ENCODE measurements around the gene DGCR8. TPM values are rescaled to one million over a fixed set of nuclear protein-coding genes. Genes with fewer than 3 reads are reported as not detected.

The DGCR8 gene
- total RNA-seq, 1 experiment from 2014 or later = 41.7 TPM

DNA sequence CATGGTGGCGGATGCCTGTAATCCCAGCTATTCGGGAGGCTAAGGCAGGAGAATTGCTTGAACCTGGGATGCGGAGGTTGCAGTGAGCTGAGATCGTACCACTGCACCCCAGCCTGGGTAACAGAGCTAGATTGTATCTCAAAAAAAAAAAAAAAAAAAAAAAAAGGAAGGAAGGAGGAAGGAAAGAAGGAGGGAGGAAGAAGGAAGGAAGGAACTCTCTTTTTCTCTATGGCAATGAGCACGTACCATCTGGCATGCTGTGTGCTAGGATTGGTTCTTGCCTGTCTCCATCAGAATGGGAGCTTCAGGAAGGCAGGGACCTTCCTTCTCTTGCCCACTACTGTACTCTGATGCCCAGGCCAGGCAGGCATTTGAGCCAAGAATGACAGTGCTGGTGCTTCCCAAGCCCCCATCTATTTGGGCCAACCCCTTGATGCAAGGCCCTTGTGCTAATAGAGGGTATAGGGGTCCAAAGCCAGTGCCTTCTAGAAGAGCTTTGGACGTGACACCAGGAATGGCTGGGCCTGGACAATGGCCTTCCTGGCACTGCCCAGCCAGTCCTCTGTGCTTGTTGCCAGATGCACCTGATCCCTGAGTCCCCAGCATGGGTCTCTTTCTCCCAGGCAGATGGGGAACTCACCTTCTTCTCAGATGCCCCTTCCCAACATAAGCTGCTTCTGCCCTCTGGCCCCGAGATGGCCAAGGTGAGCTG lies 10.6 kb upstream of the DGCR8 start:
- H3K9me2 ChIP-seq (replicated peaks; ENCODE audit: low read length) = no peaks in the 10 kb centered on the region
- H3K9ac ChIP-seq (ENCODE audit: low read length) = no peak overlapping the region
- no peaks in the 10 kb centered on the region for H3K79me2 ChIP-seq (ENCODE audit: low read length)
- no peak overlapping the region for H3K4me3 ChIP-seq (ENCODE audit: low read length)
- no TSS peak for BruUV-seq (replicated peaks)
- no peaks in the 10 kb centered on the region for H3F3A ChIP-seq (ENCODE audit: low read length, unreplicated experiment)
- H3K36me3 ChIP-seq (ENCODE audit: low read depth, low read length) = no peaks in the 10 kb centered on the region
- CTCF ChIA-PET = no interaction called here
- ATAC-seq = no peak
- no peaks in the 10 kb centered on the region for H3K27me3 ChIP-seq (ENCODE audit: low read length)
- no peak overlapping the region for H2AFZ ChIP-seq (ENCODE audit: low read length)
- POLR2A ChIA-PET (ENCODE audit: unreplicated experiment) = interaction anchor here (0.6 kb wide), 1 partner anchor 280 kb away, joined by 4 read pairs; no protein-coding TSS in a partner anchor
- intact Hi-C loops (cut with micrococcal nuclease) = no loop called here
- H3K9me3 ChIP-seq (ENCODE audit: low read length) = no peaks in the 10 kb centered on the region
- H3K4me1 ChIP-seq (ENCODE audit: insufficient read depth, low read length) = no peaks in the 10 kb centered on the region
- H4K20me1 ChIP-seq (ENCODE audit: low read length) = no peaks in the 10 kb centered on the region
- H3K27ac ChIP-seq (ENCODE audit: low read length) = no peak overlapping the region
- no peak for DNase-seq
- H3K4me2 ChIP-seq (ENCODE audit: low read length) = no peak overlapping the region
- TF ChIP-seq, protein P1, sequence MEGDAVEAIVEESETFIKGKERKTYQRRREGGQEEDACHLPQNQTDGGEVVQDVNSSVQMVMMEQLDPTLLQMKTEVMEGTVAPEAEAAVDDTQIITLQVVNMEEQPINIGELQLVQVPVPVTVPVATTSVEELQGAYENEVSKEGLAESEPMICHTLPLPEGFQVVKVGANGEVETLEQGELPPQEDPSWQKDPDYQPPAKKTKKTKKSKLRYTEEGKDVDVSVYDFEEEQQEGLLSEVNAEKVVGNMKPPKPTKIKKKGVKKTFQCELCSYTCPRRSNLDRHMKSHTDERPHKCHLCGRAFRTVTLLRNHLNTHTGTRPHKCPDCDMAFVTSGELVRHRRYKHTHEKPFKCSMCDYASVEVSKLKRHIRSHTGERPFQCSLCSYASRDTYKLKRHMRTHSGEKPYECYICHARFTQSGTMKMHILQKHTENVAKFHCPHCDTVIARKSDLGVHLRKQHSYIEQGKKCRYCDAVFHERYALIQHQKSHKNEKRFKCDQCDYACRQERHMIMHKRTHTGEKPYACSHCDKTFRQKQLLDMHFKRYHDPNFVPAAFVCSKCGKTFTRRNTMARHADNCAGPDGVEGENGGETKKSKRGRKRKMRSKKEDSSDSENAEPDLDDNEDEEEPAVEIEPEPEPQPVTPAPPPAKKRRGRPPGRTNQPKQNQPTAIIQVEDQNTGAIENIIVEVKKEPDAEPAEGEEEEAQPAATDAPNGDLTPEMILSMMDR (conservative IDR thresholded peaks at IDR 0.05; ENCODE audit: low read depth, low read length) = no peak
- no peak for TF ChIP-seq EZH2 (IDR thresholded peaks at IDR 0.05; ENCODE audit: low read length, unreplicated experiment)
- no peak for TF ChIP-seq EZH2phosphoT487 (IDR thresholded peaks at IDR 0.05; ENCODE audit: borderline replicate concordance, low read length)

GRCh38 chr22:20071524-20071972 lies 8.5 kb upstream of the DGCR8 start:
- H3K9ac ChIP-seq (ENCODE audit: low read length) = no peak overlapping the region
- ATAC-seq = no peak
- ChIA-PET POLR2A (ENCODE audit: unreplicated experiment) (no interaction called here), CTCF (no interaction called here)
- no peaks in the 10 kb centered on the region for H3K9me2 ChIP-seq (replicated peaks; ENCODE audit: low read length)
- H3F3A ChIP-seq (ENCODE audit: low read length, unreplicated experiment) = no peaks in the 10 kb centered on the region
- BruUV-seq (replicated peaks) = no TSS peak
- intact Hi-C loops (cut with micrococcal nuclease) = no loop called here
- H3K36me3 ChIP-seq (ENCODE audit: low read depth, low read length) = no peaks in the 10 kb centered on the region
- TF ChIP-seq EZH2 (IDR thresholded peaks at IDR 0.05; ENCODE audit: low read length, unreplicated experiment) = no peak
- TF ChIP-seq, protein P1 (conservative IDR thresholded peaks at IDR 0.05; ENCODE audit: low read depth, low read length) = no peak
- H4K20me1 ChIP-seq (ENCODE audit: low read length) = no peaks in the 10 kb centered on the region
- no peaks in the 10 kb centered on the region for H3K9me3 ChIP-seq (ENCODE audit: low read length)
- no peaks in the 10 kb centered on the region for H3K27me3 ChIP-seq (ENCODE audit: low read length)
- no peak overlapping the region for H3K27ac ChIP-seq (ENCODE audit: low read length)
- no peak for DNase-seq
- H2AFZ ChIP-seq (ENCODE audit: low read length) = no peak overlapping the region
- no peaks in the 10 kb centered on the region for H3K4me1 ChIP-seq (ENCODE audit: insufficient read depth, low read length)
- H3K4me3 ChIP-seq (ENCODE audit: low read length) = no peak overlapping the region
- no peak overlapping the region for H3K4me2 ChIP-seq (ENCODE audit: low read length)
- H3K79me2 ChIP-seq (ENCODE audit: low read length) = no peaks in the 10 kb centered on the region

- POLR2A ChIA-PET (ENCODE audit: unreplicated experiment) = no interaction called here
Observed at GRCh38 chr22:20076627-20077172, 3.3 kb upstream of the DGCR8 start.

More at GRCh38 chr22:20076627-20077172, 3.3 kb upstream of the DGCR8 start:
- Histone ChIP-seq H3K4me1 (ENCODE audit: insufficient read depth, low read length) (peaks cover 7% of the 10 kb centered on the region; the same call in 1 of the 2 replicates), H3K4me2 (ENCODE audit: low read length) (no peak overlapping the region), H3F3A (ENCODE audit: low read length, unreplicated experiment) (no peaks in the 10 kb centered on the region), H3K36me3 (ENCODE audit: low read depth, low read length) (no peaks in the 10 kb centered on the region), H2AFZ (ENCODE audit: low read length) (no peak overlapping the region), H3K9me2 (replicated peaks; ENCODE audit: low read length) (no peaks in the 10 kb centered on the region), H3K27me3 (ENCODE audit: low read length) (no peaks in the 10 kb centered on the region), H3K79me2 (ENCODE audit: low read length) (peaks cover 14% of the 10 kb centered on the region), H3K4me3 (ENCODE audit: low read length) (no peak overlapping the region), H3K9me3 (ENCODE audit: low read length) (no peaks in the 10 kb centered on the region), H3K9ac (ENCODE audit: low read length) (no peak overlapping the region), H3K27ac (ENCODE audit: low read length) (no peak overlapping the region), H4K20me1 (ENCODE audit: low read length) (no peaks in the 10 kb centered on the region)
- CTCF ChIA-PET = no interaction called here
- intact Hi-C loops (cut with micrococcal nuclease) = no loop called here
- ATAC-seq (no peak), DNase-seq (no peak)
- TF ChIP-seq, protein P1 (conservative IDR thresholded peaks at IDR 0.05; ENCODE audit: low read depth, low read length) = no peak
- TF ChIP-seq EZH2 (IDR thresholded peaks at IDR 0.05; ENCODE audit: low read length, unreplicated experiment) (no peak), EZH2phosphoT487 (IDR thresholded peaks at IDR 0.05; ENCODE audit: borderline replicate concordance, low read length) (no peak)
- no TSS peak for BruUV-seq (replicated peaks)
